Suppressor macrophage (primary cell): ENCODE measurements around the gene NANOS1.

Source experiments
- DNase-seq, 4 experiments: peaks; one replicate each; pipeline ENCODE4 v3.0.0-alpha.2; 2020 to 2022
- total RNA-seq, 17 experiments: gene quantifications; one replicate each; lab custom pipeline; 2026; ENCODE audit warnings: mixed read lengths in 6 of 17, inconsistent platforms in 3 of 17; lab: John Stamatoyannopoulos, UW

NANOS1 gene, protein sequence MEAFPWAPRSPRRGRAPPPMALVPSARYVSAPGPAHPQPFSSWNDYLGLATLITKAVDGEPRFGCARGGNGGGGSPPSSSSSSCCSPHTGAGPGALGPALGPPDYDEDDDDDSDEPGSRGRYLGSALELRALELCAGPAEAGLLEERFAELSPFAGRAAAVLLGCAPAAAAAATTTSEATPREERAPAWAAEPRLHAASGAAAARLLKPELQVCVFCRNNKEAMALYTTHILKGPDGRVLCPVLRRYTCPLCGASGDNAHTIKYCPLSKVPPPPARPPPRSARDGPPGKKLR
- total RNA-seq = 0.55 to 9.3 (median 3.6) reads per million in 17 experiments

DNA sequence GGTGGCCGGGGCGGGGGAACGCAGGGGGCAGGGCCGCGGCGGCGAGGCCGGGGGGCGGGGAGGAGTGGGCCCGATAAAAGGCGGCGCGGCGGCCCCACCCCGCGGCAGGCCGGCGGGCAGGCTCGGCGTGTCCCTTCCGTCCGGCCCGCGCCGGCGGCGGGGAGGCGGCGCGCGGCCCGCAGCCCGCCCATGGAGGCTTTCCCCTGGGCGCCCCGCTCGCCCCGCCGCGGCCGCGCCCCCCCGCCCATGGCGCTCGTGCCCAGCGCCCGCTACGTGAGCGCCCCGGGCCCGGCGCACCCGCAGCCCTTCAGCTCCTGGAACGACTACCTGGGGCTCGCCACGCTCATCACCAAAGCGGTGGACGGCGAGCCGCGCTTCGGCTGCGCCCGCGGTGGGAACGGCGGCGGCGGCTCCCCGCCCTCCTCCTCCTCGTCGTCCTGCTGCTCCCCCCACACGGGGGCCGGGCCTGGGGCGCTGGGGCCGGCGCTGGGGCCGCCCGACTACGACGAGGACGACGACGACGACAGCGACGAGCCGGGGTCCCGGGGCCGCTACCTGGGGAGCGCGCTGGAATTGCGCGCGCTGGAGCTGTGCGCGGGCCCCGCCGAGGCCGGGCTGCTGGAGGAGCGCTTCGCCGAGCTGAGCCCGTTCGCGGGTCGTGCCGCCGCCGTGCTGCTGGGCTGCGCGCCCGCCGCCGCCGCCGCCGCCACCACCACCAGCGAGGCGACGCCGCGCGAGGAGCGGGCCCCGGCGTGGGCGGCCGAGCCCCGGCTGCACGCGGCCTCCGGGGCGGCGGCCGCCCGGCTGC, at the start of gene NANOS1:
Gene NANOS1, plus strand, starts transcription at position 102 of the 808 bp plus-strand sequence. Its CDS starts 88 bp downstream, at position 190.
- DNase-seq = no peak

DNA sequence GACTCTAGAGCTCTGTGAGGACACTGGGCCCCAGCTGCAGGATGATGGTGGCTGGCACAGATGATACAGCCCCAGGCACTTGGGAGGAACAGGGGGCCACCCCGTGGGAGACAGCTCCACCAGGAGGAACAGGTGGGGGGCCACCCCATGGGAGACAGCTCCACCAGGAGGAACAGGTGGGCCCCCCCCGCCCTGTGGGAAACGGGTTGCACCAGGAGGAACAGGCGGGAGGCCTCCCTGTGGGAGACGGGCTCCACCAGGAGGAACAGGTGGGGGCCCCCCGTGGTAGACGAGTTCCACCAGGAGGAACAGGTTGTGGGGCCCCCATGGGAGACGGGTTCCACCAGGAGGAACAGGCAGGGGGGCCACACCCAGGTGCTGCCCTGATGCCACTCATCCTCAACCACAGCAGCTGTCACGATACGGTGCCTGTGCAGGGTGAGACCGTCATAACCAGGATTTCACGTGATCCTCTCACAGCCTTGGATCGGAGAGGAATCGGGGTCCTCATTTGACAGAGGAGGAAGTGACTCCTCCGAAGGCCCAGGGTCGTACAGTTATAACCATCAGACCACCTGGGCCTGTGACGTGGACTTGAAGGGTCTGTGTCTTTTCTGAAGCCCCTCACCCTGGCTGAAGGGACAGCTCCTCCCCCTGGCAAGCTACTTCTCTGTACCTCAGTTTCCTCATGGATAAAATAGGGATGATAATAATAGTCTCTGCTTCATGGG, 49.2 kb upstream of the NANOS1 start:
- no peak for DNase-seq

DNA sequence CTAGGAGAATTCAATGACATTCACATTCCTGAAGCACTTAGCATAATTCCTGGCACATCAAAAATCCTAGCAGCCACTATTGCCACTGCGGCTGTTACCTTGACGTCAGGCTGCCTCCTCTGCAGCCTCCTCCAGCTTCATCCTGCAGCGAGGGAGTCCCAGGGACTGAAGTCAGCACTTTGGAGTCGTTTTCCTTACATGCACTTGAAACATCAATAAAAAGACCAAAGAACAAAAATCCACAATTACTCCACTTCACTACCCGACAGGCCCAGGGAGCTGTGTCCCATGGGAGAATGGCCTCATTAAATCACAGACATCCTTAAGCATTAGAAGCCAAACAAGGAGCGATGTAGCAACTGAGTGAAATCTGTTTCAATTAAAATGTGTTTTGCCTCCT, 48.6 kb upstream of the NANOS1 start:
- DNase-seq = no peak

DNA sequence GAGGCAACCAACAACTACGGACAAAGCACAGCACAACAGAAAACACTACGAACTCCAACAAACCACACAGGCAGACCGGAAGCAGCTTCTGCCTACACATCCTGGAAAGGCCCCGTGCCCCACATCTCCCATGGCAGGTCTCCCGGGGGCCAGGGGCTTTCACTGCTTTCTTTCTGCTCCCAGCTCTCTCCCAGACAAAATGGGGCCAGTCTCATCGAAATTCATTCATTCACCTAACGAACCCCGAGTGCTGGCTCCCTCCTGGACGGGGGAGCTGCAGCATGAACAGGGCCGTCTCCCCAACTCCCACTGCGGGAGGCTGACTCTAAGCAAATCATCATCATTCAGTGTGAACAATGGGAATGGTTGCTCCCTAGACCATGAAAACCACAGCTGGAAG, 47.6 kb upstream of the NANOS1 start:
- DNase-seq = no peak

DNA sequence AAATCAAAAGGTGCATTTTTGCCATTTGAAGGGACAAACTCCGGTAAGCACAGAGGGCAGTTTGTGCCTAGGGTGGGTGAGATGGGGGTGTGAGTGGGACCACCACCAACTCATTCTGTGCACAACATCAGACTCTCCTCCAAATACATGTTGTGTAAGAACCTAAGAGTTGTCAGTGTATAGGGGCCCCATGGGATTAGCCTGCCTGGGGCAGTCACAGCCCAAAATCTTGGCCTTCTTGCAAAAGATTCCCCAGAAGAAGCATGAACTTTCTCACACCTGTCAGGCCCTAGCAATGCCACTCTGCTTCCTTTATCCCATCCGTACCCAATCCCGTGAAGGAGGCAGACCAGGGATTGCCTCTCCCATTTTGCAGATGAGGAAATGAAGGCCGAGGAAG, 47.1 kb upstream of the NANOS1 start:
- DNase-seq = no peak

DNA sequence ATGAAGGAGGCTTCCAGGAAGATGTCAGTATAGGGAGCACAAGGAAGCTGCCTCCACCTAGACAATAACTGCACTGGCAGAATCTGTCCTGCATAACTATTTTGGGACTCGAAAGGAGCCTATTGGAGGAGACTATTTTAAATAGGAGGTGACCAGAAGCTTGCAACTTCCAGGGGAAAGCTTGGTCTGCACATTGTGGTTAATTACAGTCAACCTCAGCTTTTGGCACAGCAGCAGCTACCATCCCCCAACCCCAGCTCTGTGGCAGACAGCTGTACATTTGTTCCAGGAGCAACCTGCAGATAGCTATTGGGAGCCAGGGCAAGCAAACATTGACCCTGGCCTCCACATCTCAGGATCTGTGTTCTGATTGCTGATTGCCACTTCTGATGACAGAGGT, 46.3 kb upstream of the NANOS1 start:
- DNase-seq = no peak

DNA sequence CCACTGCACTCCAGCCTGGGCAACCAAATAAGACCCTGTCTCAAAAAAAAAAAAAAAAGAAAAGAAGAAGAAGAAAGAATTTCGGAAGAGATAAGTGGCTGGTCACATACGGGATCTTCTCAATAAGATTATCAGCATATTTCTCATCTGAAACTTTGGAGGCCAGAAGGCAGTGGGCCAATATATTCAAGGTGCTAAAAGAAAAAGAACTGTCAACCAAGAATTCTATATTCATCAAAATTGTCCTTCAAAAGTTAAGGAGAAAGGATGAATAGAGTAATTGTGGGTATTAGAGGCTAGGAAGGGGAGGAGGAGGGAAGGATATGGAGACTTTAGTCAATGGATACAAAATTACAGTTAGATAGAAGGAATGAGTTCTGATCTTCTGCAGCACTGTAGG, 43.9 kb upstream of the NANOS1 start:
- DNase-seq = no peak

DNA sequence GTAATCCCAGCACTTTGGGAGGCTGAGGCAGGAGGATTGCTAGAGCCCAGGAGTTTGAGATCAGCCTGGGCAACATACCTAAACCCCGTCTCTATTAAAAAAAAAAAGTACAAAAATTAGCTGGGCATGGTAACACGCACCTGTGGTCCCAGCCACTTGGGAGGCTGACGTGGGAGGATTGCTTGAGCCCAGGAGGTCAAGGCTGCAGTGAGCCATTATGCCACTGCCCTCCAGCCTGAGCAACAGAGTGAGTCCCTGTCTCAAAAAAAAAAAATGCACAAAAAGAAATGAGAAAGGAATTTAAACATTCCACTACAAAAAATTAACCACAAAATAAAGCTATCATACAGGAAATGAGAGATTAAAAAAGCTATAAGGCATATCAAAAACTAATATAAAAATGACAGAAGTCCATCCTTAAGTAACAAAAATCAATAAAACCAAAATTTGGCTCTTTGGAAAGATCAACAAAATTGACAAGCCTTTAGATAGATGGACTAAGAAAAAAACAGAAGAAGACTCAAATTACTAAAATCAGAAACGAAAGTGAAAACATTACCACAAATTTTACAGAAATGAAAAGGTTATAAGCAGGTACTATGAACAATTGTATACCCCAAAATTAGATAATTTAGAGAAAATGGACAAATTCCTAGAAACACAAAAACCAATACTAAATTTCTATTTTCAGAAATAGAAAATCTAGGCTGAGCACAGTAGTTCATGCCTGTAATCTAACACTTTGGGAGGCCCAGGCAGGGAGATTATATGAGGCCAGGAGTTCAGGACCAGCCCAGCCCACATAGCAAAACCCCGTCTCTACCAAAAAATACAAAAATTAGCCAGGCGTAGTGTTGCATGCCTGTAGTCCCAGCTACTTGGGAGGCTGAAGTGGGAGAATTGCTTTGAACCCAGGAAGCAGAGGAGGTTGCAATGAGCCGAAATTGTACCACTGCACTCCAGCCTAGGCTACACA, 42.4 kb upstream of the NANOS1 start:
- no peak for DNase-seq

DNA sequence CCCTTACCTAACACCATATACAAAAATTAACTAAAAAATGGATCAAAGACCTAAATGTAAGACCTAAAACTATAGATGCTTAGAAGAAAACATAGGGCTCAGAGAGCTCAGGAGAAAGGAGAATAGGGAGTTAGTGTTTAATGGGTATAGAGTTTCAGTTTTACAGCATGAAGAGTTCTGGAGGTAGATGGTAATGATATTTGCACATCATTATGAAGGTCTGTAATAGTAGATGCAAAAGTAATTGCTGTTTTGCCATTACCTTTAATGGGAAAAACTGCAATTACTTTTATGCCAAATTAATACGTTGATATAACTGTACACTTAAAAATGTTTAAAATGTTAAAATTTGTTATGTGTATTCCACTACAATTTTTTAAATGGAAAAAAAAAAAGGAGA, 39.2 kb upstream of the NANOS1 start:
- no peak for DNase-seq

DNA sequence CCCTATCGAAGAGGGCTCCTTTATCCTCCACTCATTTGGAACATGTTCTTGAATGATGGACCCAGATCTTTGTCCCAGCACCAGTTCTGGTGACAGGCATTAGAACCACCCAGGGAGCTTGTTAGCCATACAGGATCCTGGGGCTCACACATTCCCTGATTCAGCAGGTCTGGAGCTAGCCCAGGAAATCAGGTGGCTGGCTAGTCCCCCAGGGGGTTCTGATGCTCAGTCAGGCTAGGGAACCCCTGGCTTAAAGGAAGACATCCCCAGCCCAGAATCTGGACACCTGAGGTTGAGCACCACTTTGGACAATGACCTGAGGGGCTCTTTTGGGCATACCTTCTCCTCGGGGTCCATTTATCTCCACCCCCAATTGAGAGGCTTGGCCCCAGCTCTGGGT, 37.0 kb upstream of the NANOS1 start:
- DNase-seq = no peak

DNA sequence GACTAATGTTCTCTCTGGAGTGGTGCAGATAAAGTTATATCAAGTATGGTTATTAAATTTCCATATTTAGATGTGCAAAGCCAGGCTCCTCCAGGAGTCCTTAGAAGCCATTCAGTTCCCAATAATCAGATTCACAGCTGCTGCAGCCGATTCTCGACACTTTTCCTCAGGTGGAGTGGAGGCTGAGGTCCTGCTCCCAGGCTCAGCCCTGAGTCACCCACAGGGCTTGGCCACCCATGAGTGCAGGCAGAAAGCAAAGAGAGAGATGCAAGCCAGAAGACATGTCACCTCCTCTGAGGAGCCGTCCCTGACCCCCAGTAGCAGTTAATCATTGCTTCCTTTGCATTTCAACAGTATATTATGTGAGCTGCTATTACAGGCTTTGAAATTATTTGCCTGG, 36.3 kb upstream of the NANOS1 start:
- DNase-seq = no peak

DNA sequence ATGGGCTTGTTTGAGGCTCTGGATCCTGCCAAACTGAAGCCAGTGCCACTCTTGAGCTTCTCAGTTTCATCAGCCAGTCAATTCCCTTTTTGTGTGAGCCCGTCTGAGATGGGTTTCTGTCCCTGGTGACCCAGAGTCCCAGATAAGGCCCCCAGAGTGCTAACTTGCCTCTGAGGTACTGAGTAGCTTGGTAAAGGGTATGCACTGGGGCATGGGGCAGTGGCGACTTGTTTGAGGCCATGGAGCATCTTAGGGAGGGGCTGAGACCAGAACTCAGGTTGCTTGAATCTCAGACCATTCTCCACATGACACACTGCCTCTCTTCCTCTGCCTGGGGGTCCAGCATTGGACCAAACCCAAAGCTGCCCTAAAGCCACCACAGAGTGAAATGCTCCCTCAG, 35.2 kb upstream of the NANOS1 start:
- no peak for DNase-seq

DNA sequence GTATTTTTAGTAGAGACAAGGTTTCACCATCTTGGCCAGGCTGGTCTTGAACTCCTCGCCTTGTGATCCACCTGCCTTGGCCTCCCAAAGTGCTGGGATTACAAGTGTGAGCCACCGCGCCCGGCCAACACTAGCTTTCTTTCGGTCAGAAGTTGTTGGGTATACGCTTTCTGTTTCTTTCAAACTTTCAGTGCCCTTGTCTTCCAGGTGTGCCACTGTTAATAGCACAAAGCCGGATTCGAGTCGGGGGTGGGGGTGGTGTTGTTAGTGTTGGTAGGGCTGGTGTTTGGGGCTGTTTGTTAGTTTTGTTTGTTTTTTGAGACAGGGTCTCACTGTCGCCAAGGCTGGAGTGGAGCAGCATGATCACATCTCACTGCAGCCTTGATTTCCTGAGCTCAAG, 33.8 kb upstream of the NANOS1 start:
- DNase-seq = no peak

DNA sequence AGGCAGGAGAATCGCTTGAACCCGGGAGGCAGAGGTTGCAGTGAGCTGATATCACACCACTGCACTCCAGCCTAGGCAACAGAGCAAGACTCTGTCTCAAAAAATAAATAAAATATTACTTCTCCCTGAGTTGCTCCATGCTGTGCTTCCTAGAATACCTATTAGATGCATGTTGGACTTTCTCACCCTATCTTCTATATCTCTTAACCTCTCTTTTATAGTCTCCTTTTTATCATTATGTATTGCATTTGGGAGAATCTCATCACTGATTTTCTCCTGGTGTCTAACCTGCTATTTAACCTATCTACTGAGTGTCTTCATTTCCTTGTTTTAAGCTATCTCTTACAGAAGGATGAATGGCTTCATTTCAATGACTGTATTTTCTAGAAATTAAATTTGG, 32.1 kb upstream of the NANOS1 start:
- DNase-seq = no peak

DNA sequence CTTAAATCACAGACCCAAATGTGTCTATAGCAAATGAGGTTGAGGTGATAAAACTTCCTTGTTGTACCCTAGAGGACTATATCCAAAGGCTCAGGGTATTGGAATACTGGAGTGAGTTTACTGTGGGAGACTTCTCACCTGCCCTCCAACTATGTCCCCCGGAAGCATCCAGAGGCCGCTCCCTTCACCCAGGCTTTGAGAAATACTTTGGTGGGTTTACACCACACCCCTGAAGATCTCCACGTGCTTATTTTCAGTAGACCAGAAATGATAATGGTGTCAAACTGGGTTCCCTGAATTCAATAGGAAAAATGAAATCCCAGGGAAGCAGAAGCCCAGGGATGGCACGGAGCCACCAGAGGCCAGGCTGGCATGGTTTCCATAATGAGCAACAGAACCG, 31.3 kb upstream of the NANOS1 start:
- no peak for DNase-seq

DNA sequence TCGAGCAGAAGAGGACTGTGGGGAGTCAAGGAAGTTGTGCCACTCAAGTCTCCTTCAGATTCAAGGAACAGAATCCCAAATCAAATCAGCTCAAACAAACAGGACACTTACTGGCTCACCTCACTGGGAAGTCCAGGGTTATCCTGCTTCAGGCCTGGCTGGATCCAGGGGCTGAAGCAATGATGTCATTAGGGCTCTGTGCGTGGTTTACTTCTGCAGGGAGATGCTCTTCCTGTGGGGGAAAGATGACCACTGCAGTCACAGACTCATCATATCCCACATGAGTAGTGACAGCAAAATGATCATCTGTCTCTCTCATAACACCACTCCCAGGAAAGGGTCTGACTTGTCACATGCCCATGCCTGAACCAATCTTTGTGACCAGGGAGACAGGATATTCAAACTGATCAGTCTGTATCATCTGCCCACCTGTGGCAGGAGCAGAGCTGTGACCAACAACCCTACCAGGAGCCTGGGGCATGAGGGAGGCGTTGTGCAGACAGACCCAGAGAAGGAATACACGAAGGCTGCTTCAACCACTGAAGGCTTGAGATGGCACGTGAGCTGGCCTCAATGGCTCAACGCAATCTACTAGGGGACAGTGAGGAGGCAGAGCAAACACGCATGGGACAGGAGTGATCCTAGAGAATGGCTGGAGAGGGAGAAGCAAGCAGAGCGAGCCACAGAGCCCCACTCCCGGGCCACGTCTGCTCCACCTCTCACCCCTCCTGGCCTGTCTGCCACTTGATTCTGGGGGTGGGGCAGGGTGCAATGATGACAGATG, 27.6 kb upstream of the NANOS1 start:
- no peak for DNase-seq

DNA sequence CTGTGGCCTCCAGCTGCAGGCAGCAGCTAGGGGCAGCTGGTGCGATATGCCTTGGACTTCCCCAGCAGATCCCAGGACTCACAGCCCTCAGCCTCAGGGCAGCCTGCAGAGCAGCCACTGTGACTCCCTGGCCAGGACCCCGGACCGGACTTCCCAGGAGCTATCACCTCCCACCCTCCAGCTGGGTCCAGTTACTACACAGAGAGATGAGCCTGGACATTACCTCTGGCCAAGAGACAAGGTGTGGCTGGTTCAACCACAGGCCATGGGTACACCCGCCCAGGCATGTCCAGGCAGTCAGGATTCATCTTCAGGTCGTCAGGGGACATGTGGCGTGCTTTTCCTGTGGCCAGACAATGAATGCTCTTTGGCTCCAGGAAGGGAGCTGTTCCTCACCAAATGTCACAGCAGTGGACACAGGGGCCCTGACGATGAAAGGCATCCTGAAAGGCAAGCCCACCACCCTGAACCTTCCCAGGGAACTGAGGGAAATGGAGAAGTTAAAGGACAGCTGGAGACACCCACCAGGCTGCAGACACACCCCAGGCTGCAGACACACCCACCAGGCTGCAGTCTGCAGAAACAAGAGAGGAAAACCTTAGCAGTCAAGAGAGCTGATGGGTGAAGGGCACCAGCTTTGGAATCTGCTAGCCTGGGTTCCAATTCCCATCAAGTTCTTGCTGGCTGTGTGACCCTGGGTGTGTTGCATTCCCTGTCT, 25.8 kb upstream of the NANOS1 start:
- peak in 3 of 4 experiments; percentile 9 to 30 (median 16) for DNase-seq

DNA sequence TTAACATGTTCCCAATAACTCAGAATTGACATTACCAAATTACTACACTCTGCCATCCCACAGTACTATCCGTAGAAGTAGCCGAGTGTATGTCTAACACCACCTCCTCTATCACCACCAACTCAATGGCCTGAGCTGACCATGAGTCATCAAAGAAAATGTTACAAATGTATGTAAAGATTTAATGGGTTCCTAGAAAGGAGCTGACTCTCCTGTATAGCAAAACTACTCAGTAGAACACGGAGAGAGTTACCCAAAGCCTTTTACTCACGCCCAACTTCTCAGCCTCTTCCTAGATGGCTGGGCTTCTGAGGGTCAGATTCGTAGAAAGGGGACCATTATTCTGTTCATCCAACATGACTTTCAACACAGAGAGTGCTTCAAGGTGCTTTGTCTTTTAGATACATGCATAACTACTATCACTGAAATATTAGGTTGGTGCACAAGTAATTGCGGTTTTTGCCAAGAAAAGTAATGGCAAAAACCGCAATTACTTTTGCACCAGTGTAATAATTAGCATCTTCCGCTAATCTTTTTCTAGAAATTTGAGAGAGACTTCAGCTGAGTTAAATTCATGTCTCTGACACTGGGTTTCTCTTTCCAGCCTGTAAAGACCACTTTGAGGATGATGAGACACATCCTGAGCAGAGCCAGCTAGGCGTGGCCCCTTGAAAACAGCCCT, 24.0 kb upstream of the NANOS1 start:
- peak; percentile 35 to 62 (median 52) for DNase-seq

DNA sequence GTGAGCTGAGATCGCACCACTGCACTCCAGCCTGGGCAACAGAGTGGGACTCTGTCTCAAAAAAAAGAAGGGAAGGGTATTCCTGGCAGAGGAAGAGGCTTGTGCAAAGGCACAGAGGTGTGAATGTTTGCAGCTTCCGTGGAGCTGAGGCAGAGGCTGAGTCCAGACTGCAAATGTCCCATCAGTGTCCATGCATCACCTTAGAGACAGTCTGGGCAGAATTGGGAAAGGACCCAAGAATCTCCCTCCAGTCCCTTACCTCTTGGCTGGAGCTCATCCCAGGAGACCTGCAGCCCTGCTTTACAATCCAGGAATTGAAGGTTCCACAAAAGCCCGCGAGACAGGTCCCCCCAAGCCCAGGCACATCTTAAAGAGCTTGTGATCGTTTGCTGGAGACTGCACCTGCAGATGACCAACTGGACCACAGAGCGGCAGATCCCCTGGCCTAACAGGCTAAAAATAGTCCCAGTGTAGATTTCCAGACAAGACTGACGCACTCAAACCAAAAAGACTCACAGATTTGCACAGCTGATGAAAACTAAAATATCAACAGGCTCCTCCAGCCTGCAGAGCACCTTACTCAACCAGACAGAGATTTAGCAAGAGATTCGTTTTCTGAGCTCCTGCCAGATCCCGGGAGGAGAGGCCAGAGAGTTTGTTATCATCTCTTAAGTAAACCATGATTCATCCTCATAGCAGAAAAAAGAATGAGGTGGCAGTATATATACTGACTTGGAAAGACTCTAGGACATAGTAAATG, 22.9 kb upstream of the NANOS1 start:
- peak in 3 of 4 experiments; percentile 14 to 34 (median 33) for DNase-seq
